ENCODE results near the gene GSTT4. TPM values are rescaled to one million over a fixed set of nuclear protein-coding genes. Genes with fewer than 3 reads are reported as not detected.

Gene GSTT4
- total and polyA plus RNA-seq, 9 of the 15 experiments (the other 6 are each of a cell fraction or from before 2014, with no cell fraction given): not detected

- no TSS peak for BruUV-seq (replicated peaks)
- H2AFZ ChIP-seq (ENCODE audit: low read depth, low read length): no peak overlapping the region
- no peaks in the 10 kb centered on the region for H3K9me1 ChIP-seq (ENCODE audit: control insufficient read depth, insufficient read depth, low read length)
- intact Hi-C loops (cut with micrococcal nuclease): no loop called here
- H3K27ac ChIP-seq (ENCODE audit: extremely low read depth, low read depth, low read length): no peak overlapping the region
- peaks cover 4% of the 10 kb centered on the region; the same call in 1 of the 3 replicates for H3K36me3 ChIP-seq (ENCODE audit: control insufficient read depth, insufficient read depth, low read length)
- H3K9ac ChIP-seq (ENCODE audit: insufficient read depth in 1 of 2, low read depth in 2 of 2, low read length in 2 of 2): no peak overlapping the region
- FAIRE-seq (no peak), ATAC-seq (no peak), DNase-seq (ENCODE audit: extremely low read depth in 1 of 4, low spot score in 3 of 4) (no peak)
- H3K27me3 ChIP-seq (ENCODE audit: control insufficient read depth in 2 of 2, insufficient read depth in 2 of 2, low read length in 2 of 2): no peaks in the 10 kb centered on the region
- peaks cover 85% of the 10 kb centered on the region for H3K79me2 ChIP-seq (ENCODE audit: control insufficient read depth, insufficient read depth, low read length)
- H3K9me3 ChIP-seq (replicated peaks; ENCODE audit: control insufficient read depth, insufficient read depth, low read depth, low read length): no peaks in the 10 kb centered on the region
- in situ Hi-C loops (cut with MboI): no loop called here
- CTCF ChIA-PET (ENCODE audit: low intra/inter-chr PET ratio): no interaction called here
- TF ChIP-seq TFE3 (CRISPR knock-in tag; IDR thresholded peaks at IDR 0.05): no peak
- TF ChIP-seq, protein P1, sequence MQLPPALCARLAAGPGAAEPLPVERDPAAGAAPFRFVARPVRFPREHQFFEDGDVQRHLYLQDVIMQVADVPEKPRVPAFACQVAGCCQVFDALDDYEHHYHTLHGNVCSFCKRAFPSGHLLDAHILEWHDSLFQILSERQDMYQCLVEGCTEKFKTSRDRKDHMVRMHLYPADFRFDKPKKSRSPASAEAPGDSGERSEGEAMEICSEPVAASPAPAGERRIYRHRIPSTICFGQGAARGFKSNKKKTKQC (CRISPR knock-in tag; IDR thresholded peaks at IDR 0.05): no peak
- 0 out of 2 replicates have a peak, but pooled peaks cover 3% of the 10 kb centered on the region for H4K20me1 ChIP-seq (replicated peaks; ENCODE audit: control insufficient read depth, insufficient read depth, low read length)
- H3K4me1 ChIP-seq (replicated peaks in 1 of 2; ENCODE audit: control insufficient read depth in 2 of 2, insufficient read depth in 2 of 2, low read length in 2 of 2): no peaks in the 10 kb centered on the region; a peak in 1 of 5 replicates
- no peak overlapping the region for H3K4me3 ChIP-seq
- no peak overlapping the region for H3K4me2 ChIP-seq (ENCODE audit: insufficient read depth, low read length)
- POLR2A ChIA-PET: no interaction called here
- 90% methylated on average over 3 of the region's 3 CpGs for WGBS (ENCODE audit: insufficient coverage, low coverage, missing lambda C conversion rate)
These were observed 19.1 kb upstream of the GSTT4 start for GRCh38 chr22:24024354-24024753.

GRCh38 chr22:24023204-24023789 is 18.0 kb upstream of the GSTT4 start:
- DNase-seq (ENCODE audit: extremely low read depth in 1 of 4, low spot score in 3 of 4) (no peak), FAIRE-seq (no peak), ATAC-seq (no peak)
- Histone ChIP-seq H3K4me2 (ENCODE audit: insufficient read depth, low read length) (no peak overlapping the region), H3K9ac (ENCODE audit: insufficient read depth in 1 of 2, low read depth in 2 of 2, low read length in 2 of 2) (no peak overlapping the region), H3K4me3 (no peak overlapping the region), H4K20me1 (replicated peaks; ENCODE audit: control insufficient read depth, insufficient read depth, low read length) (0 out of 2 replicates have a peak, but pooled peaks cover 3% of the 10 kb centered on the region), H3K9me1 (ENCODE audit: control insufficient read depth, insufficient read depth, low read length) (no peaks in the 10 kb centered on the region), H3K27ac (ENCODE audit: extremely low read depth, low read depth, low read length) (no peak overlapping the region), H3K27me3 (ENCODE audit: control insufficient read depth in 2 of 2, insufficient read depth in 2 of 2, low read length in 2 of 2) (no peaks in the 10 kb centered on the region), H2AFZ (ENCODE audit: low read depth, low read length) (no peak overlapping the region), H3K9me3 (replicated peaks; ENCODE audit: control insufficient read depth, insufficient read depth, low read depth, low read length) (no peaks in the 10 kb centered on the region), H3K36me3 (ENCODE audit: control insufficient read depth, insufficient read depth, low read length) (peaks cover 4% of the 10 kb centered on the region; the same call in 1 of the 3 replicates), H3K79me2 (ENCODE audit: control insufficient read depth, insufficient read depth, low read length) (peaks cover 84% of the 10 kb centered on the region), H3K4me1 (replicated peaks in 1 of 2; ENCODE audit: control insufficient read depth in 2 of 2, insufficient read depth in 2 of 2, low read length in 2 of 2) (no peaks in the 10 kb centered on the region; a peak in 1 of 5 replicates)
- ChIA-PET POLR2A (no interaction called here), CTCF (ENCODE audit: low intra/inter-chr PET ratio) (no interaction called here)
- BruUV-seq (replicated peaks): no TSS peak
- intact Hi-C loops (cut with micrococcal nuclease): no loop called here
- in situ Hi-C loops (cut with MboI): no loop called here
- TF ChIP-seq, protein P2, sequence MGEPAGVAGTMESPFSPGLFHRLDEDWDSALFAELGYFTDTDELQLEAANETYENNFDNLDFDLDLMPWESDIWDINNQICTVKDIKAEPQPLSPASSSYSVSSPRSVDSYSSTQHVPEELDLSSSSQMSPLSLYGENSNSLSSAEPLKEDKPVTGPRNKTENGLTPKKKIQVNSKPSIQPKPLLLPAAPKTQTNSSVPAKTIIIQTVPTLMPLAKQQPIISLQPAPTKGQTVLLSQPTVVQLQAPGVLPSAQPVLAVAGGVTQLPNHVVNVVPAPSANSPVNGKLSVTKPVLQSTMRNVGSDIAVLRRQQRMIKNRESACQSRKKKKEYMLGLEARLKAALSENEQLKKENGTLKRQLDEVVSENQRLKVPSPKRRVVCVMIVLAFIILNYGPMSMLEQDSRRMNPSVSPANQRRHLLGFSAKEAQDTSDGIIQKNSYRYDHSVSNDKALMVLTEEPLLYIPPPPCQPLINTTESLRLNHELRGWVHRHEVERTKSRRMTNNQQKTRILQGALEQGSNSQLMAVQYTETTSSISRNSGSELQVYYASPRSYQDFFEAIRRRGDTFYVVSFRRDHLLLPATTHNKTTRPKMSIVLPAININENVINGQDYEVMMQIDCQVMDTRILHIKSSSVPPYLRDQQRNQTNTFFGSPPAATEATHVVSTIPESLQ (CRISPR knock-in tag; IDR thresholded peaks at IDR 0.05): no peak
- TF ChIP-seq OTX1 (CRISPR knock-in tag; IDR thresholded peaks at IDR 0.05) (no peak), CBX5 (IDR thresholded peaks at IDR 0.05; ENCODE audit: borderline replicate concordance, low read depth) (no peak), DEAF1 (CRISPR knock-in tag; IDR thresholded peaks at IDR 0.05) (no peak), TRIM25 (IDR thresholded peaks at IDR 0.05; ENCODE audit: borderline replicate concordance) (no peak)

Measured in K562 (cell line).